Chondrocyte (in vitro differentiated cells): ENCODE results near the gene TMEM203. TPM values are rescaled to one million over a fixed set of nuclear protein-coding genes. Genes with fewer than 3 reads are reported as not detected.
A peak's percentile ranks its signal among the peaks of the same experiment; 100 is the strongest.

Experiments
- DNase-seq: peaks from one replicate; pipeline ENCODE4 v3.0.0; 2021; ENCODE audit warnings: mixed read lengths, low spot score
- H3K27ac Mint-ChIP-seq: one replicate; pipeline ENCODE4 v1.8.0; 2021; ENCODE audit warnings: mild to moderate bottlenecking, moderate library complexity, mixed read lengths; ENCODE audit not compliant: unreplicated experiment
- H3K27me3 Mint-ChIP-seq: 2 replicates; pipeline ENCODE4 v1.8.0; 2021; ENCODE audit warnings: low read depth, mixed read lengths
- H3K36me3 Mint-ChIP-seq: 2 replicates; pipeline ENCODE4 v1.8.0; 2021; ENCODE audit warnings: low read depth, mixed read lengths
- H3K4me1 Mint-ChIP-seq: 2 replicates; pipeline ENCODE4 v1.8.0; 2021; ENCODE audit warnings: low read depth, mild to moderate bottlenecking, mixed read lengths
- H3K4me3 Mint-ChIP-seq: one replicate; pipeline ENCODE4 v1.8.0; 2021; ENCODE audit warnings: mild to moderate bottlenecking, moderate library complexity, mixed read lengths; ENCODE audit not compliant: unreplicated experiment
- H3K9me3 Mint-ChIP-seq: 2 replicates; pipeline ENCODE4 v1.8.0; 2021; ENCODE audit warnings: low read depth, mixed read lengths
- CTCF ChIP-seq: fragments of 200-600 bp; sonication (generic); IDR thresholded peaks from 2 replicates; pipeline ENCODE4 v1.5.0; 2021; ENCODE audit warnings: antibody characterized with exemption, mild to moderate bottlenecking, moderate library complexity
- total RNA-seq: library from RNA; stranded (reverse); gene quantifications from 3 replicates; pipeline ENCODE4 v1.2.1, GENCODE V29; 2021

Gene TMEM203
- total RNA-seq, 1 donor from 2014 or later, result 34.9 TPM

GRCh38 chr9:137225699-137226331 is 20.4 kb upstream of the TMEM203 start:
- peaks cover 2% of the 10 kb centered on the region for H3K27me3 Mint-ChIP-seq
- no peaks in the 10 kb centered on the region for H3K36me3 Mint-ChIP-seq
- no peak overlapping the region for H3K4me3 Mint-ChIP-seq
- no peak for DNase-seq
- TF ChIP-seq CTCF, result no peak
- no peaks in the 10 kb centered on the region for H3K9me3 Mint-ChIP-seq
- H3K27ac Mint-ChIP-seq, result no peak overlapping the region
- peaks cover 13% of the 10 kb centered on the region for H3K4me1 Mint-ChIP-seq

- Mint-ChIP-seq H3K4me3 (peak within 1 kb of the TSS; percentile 68), H3K27me3 (peaks cover 2% of the 10 kb centered on the region), H3K27ac (no peak within 1 kb of the TSS), H3K4me1 (peaks cover 13% of the 10 kb centered on the region), H3K9me3 (no peaks in the 10 kb centered on the region), H3K36me3 (no peaks in the 10 kb centered on the region)
- DNase-seq, result no peak
- TF ChIP-seq CTCF, result no peak
Measured at GRCh38 chr9:137224830-137225694, 19.6 kb upstream of the TMEM203 start, which contains the start of gene CYSRT1. Gene CYSRT1, plus strand, starts transcription at chr9:137225174. Its CDS starts 448 bp downstream, at chr9:137225622.

- Mint-ChIP-seq H3K36me3 (no peaks in the 10 kb centered on the region), H3K27me3 (peaks cover 2% of the 10 kb centered on the region), H3K4me3 (peak overlapping the region; percentile 70), H3K27ac (peak overlapping the region; percentile 45), H3K9me3 (no peaks in the 10 kb centered on the region), H3K4me1 (peaks cover 20% of the 10 kb centered on the region)
- DNase-seq, result no peak
- TF ChIP-seq CTCF, result no peak
Measured at GRCh38 chr9:137223078-137223970, 17.9 kb upstream of the TMEM203 start.

GRCh38 chr9:137222190-137223077 is 17.0 kb upstream of the TMEM203 start, which contains the start of gene RNF208:
Gene RNF208, minus strand, starts transcription at chr9:137222240. Its CDS starts 1,028 bp downstream, at chr9:137221212.
- H3K4me1 Mint-ChIP-seq, result peaks cover 17% of the 10 kb centered on the region
- no peak for TF ChIP-seq CTCF
- no peak for DNase-seq
- H3K9me3 Mint-ChIP-seq, result no peaks in the 10 kb centered on the region
- no peaks in the 10 kb centered on the region for H3K36me3 Mint-ChIP-seq
- H3K27ac Mint-ChIP-seq, result peak within 1 kb of the TSS; percentile 45
- H3K27me3 Mint-ChIP-seq, result no peaks in the 10 kb centered on the region
- peak within 1 kb of the TSS; percentile 70 for H3K4me3 Mint-ChIP-seq
